Skeletal muscle cell (primary cell): ENCODE measurements around the gene FAM180B.

Source experiments
- DNase-seq: peaks from one replicate; pipeline ENCODE4 v3.0.0-alpha.2; 2010; ENCODE audit warnings: low read depth
- H3K4me3 ChIP-seq: 2 replicates; pipeline ENCODE4 v1.5.1; 2011; ENCODE audit warnings: low read depth, mild to moderate bottlenecking, control low read depth, low read length, moderate library complexity

FAM180B gene

GRCh38 chr11:47592251-47592650 lies 5.8 kb downstream of the FAM180B start:
- no peak for DNase-seq
- H3K4me3 ChIP-seq = no peak overlapping the region

GRCh38 chr11:47592970-47593369 lies 6.5 kb downstream of the FAM180B start:
- H3K4me3 ChIP-seq = no peak overlapping the region
- DNase-seq = no peak

- H3K4me3 ChIP-seq = peak overlapping the region; percentile 38
- DNase-seq = no peak
Measured at GRCh38 chr11:47593492-47593933, 7.0 kb downstream of the FAM180B start.

GRCh38 chr11:47593934-47594855 lies 7.7 kb downstream of the FAM180B start, which contains the start of gene C1QTNF4:
Gene C1QTNF4 (minus strand): TSS chr11:47594411. CDS start chr11:47590810, 3,601 bp downstream.
- H3K4me3 ChIP-seq = peak within 1 kb of the TSS; percentile 38

GRCh38 chr11:47595029-47595428 lies 8.6 kb downstream of the FAM180B start:
- no peak overlapping the region for H3K4me3 ChIP-seq
- no peak for DNase-seq

More at GRCh38 chr11:47593934-47594855, 7.7 kb downstream of the FAM180B start, which contains the start of gene C1QTNF4:
- DNase-seq = no peak

DNA sequence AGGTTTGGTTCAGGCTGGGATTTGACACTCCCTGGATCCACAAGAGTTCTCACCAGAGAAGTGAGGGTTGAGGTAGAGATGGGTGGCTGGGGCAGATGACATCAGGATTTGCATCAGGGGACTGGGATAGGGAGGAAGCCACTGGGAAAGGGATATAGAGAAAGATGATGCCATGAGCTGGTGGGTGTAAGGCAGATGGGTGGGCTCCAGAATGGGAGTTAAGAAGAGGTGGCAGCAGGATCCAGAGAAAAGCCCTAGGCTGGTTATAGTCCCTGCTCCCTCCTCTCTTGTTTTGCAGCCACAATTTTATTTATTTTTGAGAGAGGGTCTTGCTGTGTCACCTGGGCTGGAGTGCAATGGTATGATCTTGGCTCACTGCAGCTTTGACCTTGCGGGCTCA lies 9.5 kb downstream of the FAM180B start:
- H3K4me3 ChIP-seq = no peak overlapping the region
- DNase-seq = no peak

GRCh38 chr11:47599902-47600301 lies 13.4 kb downstream of the FAM180B start:
- no peak overlapping the region for H3K4me3 ChIP-seq
- DNase-seq = no peak

DNA sequence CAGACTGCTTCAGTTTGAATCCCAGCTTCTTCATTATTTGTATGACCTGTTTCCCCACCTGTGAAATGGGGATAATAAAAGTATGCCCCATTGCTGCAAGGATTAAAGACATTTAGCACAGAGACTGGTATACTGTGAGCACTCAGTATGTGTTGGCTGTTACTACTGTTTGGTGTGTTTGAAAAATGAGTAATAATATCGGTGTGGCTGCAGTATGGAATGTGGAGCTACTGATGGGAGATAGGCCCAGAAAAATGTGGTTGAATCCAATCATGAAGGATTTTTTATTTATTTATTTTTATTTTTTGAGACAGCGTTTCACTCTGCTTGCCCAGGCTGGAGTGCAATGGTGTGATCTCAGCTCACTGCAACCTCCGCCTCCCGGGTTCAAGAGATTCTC lies 16.8 kb downstream of the FAM180B start:
- DNase-seq = no peak

GRCh38 chr11:47605921-47606320 lies 19.4 kb downstream of the FAM180B start:
- no peak overlapping the region for H3K4me3 ChIP-seq
- DNase-seq = no peak

More for the DNA sequence above, 16.8 kb downstream of the FAM180B start:
- no peak overlapping the region for H3K4me3 ChIP-seq

GRCh38 chr11:47606731-47607130 lies 20.3 kb downstream of the FAM180B start:
- peak; percentile 31 for DNase-seq
- no peak overlapping the region for H3K4me3 ChIP-seq

DNA sequence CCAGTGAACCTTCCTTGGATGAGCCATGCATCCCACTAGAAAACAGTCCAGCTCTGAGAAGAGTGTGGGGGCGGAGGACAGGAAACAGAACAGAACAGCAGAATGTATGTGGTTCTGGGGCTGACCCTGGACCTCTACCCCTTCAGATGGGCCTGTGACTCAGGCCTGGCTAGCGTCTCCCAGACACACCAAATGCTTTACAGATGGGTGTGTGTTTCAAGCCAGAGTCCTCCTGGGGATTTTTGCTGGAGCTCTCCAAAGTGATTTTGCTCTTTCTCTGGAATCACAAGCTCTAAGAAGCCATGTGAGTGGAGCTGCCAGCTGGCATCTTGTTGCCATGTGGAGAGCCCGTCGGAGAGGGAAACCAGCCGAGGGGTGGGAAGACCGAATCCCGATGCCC lies 20.9 kb downstream of the FAM180B start:
- DNase-seq = peak; percentile 96
- no peak overlapping the region for H3K4me3 ChIP-seq

- no peak overlapping the region for H3K4me3 ChIP-seq
- DNase-seq = no peak
Measured at GRCh38 chr11:47609675-47610074, 23.2 kb downstream of the FAM180B start.

GRCh38 chr11:47611348-47611794 lies 24.9 kb downstream of the FAM180B start:
- no peak overlapping the region for H3K4me3 ChIP-seq
- no peak for DNase-seq

- H3K4me3 ChIP-seq = no peak overlapping the region
- DNase-seq = no peak
Measured at GRCh38 chr11:47615249-47615648, 28.8 kb downstream of the FAM180B start.

DNA sequence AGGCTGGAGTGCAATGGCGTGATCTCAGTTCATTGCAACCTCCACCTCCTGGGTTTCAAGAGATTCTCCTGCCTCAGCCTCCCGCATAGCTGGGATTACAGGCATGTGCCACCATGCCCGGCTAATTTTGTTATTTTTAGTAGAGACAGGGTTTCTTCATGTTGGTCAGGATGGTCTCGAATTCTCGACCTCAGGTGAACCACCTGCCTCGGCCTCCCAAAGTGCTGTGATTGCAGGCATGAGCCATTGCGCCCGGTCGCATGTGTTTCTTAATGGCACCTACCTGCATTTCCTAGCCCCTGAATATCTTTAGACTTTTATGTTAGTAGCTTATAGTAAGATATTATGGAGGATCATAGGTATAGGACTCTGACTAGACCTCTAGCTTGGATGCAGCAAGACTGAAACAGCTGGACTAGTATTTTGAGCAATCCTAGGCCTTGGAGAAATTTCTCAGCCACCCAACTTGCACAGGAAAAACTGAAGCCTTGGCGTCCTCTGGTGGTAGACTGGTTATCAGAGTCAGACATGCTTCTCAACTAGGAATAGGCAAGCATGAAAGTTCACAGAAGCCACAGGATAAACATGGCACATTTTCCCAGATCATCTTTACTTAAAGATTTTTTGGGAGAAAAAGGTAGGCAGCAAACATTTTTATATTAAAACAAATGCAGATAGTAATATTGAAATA lies 30.4 kb downstream of the FAM180B start:
- DNase-seq = peak; percentile 38
- H3K4me3 ChIP-seq = no peak overlapping the region

GRCh38 chr11:47617417-47617809 lies 30.9 kb downstream of the FAM180B start:
- H3K4me3 ChIP-seq = no peak overlapping the region
- peak; percentile 28 for DNase-seq

DNA sequence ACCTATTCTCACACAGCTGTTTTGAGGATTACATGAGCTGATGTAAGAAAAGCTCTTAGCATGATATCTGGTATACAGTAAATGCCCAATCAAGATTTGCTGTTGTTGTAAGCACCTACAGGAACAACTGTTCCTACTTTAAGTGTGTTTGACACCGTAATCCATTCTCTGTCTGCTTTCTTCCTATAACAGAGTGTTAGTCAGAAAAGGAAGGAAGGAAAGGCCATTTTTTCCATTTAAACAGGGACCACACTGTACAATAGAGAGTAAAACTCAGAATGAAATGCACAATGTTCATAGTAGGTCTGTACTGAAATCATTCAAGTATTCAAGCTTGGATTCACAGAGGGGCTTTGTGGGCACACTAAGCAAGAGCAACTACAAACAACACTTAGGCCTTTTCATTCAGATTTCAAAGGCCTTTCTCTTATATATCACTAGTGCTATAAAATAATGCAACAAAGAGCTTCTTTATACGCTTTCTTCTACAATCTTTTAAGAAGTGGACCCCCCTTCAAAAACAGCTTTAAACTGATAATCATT lies 34.4 kb downstream of the FAM180B start:
- DNase-seq = no peak
- H3K4me3 ChIP-seq = no peak overlapping the region

DNA sequence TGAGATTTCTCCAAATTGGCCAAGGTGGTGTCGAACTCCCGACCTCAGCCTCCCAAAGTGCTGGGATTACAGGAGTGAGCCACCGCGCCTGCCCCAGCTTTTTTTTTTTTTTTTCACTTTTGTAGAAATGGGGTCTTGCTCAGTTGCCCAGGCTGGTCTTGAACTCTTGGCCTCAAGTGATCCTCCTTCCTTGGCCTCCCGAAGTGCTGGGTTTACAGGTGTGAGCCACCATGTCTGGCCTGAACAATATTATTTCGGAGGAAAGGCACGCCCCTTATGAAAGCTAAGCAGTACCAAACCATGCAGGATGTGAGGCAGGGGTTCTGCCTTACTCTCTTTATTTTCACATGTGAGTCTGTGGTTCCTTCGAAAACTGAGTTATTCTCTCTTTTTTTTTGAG lies 39.8 kb downstream of the FAM180B start:
- H3K4me3 ChIP-seq = no peak overlapping the region
- DNase-seq = no peak

DNA sequence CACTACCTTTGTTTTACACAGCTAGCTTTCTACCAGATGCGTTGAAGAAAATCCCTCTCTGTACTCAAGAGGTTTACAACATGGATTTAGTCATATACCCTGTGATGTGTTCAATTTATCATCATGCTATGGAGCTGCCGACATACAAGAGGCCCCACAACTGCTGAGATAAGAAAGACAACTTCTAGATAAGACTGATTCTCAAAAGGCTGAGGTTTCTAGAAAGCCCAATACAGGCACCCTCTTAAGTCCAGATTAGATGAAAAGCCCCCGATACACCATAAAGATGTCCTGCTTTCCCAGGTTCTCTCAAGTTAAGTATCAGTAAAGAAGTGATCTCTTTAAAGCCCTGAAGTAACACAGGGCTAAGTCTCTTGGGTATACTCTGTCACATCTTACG lies 41.5 kb downstream of the FAM180B start:
- no peak for DNase-seq

DNA sequence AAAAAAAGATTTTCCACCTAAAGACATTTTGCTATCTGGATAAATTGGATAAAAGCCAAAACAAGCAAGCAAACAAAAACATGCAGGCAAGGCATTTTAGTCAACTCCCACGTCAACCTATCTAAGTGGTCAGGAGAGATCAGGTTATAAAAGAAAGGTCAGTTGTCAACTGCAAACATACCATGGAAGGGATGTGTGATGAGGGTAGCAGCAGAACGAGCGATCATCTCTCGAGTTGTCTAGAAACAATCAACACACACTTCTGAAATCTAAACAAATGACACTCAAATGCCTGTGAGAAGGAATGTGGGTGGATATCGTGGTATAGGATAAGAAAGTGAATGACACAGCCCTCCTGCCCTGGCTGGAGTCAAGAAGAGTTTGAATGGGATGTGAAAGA lies 45.0 kb downstream of the FAM180B start:
- no peak for DNase-seq
- no peak overlapping the region for H3K4me3 ChIP-seq

More for the DNA sequence above, 41.5 kb downstream of the FAM180B start:
- H3K4me3 ChIP-seq = no peak overlapping the region
